Measurements from ENCODE around the gene PHACTR3.
A peak's percentile ranks its signal among the peaks of the same experiment; 100 is the strongest.

Gene PHACTR3

GRCh38 chr20:59568509-59569024 is 35.8 kb upstream of the PHACTR3 start:
- H3K4me3 ChIP-seq (ENCODE audit: low read depth, low read length), result no peak overlapping the region
- no peak for TF ChIP-seq CTCF (IDR thresholded peaks at IDR 0.05; ENCODE audit: borderline replicate concordance, insufficient read depth, low read depth, low read length)

- no peak for TF ChIP-seq CTCF (IDR thresholded peaks at IDR 0.05; ENCODE audit: borderline replicate concordance, insufficient read depth, low read depth, low read length)
- no peak overlapping the region for H3K4me3 ChIP-seq (ENCODE audit: low read depth, low read length)
Measured at GRCh38 chr20:59569305-59569704, 35.0 kb upstream of the PHACTR3 start.

- no peak overlapping the region for H3K4me3 ChIP-seq (ENCODE audit: low read depth, low read length)
- no peak for TF ChIP-seq CTCF (IDR thresholded peaks at IDR 0.05; ENCODE audit: borderline replicate concordance, insufficient read depth, low read depth, low read length)
Measured at GRCh38 chr20:59571151-59571550, 33.2 kb upstream of the PHACTR3 start.

- no peak overlapping the region for H3K4me3 ChIP-seq (ENCODE audit: low read depth, low read length)
- TF ChIP-seq CTCF (IDR thresholded peaks at IDR 0.05; ENCODE audit: borderline replicate concordance, insufficient read depth, low read depth, low read length), result peak; percentile 94
Measured at GRCh38 chr20:59571551-59572314, 32.6 kb upstream of the PHACTR3 start.

- no peak overlapping the region for H3K4me3 ChIP-seq (ENCODE audit: low read depth, low read length)
- TF ChIP-seq CTCF (IDR thresholded peaks at IDR 0.05; ENCODE audit: borderline replicate concordance, insufficient read depth, low read depth, low read length), result no peak
Measured at GRCh38 chr20:59572515-59572914, 31.8 kb upstream of the PHACTR3 start.

GRCh38 chr20:59573837-59574236 is 30.5 kb upstream of the PHACTR3 start:
- TF ChIP-seq CTCF (IDR thresholded peaks at IDR 0.05; ENCODE audit: borderline replicate concordance, insufficient read depth, low read depth, low read length), result no peak
- no peak overlapping the region for H3K4me3 ChIP-seq (ENCODE audit: low read depth, low read length)

- no peak for TF ChIP-seq CTCF (IDR thresholded peaks at IDR 0.05; ENCODE audit: borderline replicate concordance, insufficient read depth, low read depth, low read length)
Measured at GRCh38 chr20:59574308-59574707, 30.0 kb upstream of the PHACTR3 start.

More at GRCh38 chr20:59574308-59574707, 30.0 kb upstream of the PHACTR3 start:
- H3K4me3 ChIP-seq (ENCODE audit: low read depth, low read length), result no peak overlapping the region

Measured in GM12875 (cell line).